HG02884 (cell line): ENCODE results near the gene GALNT2.
A peak's percentile ranks its signal among the peaks of the same experiment; 100 is the strongest.

Source experiments
- ATAC-seq: cut with Tn5 transposase; IDR thresholded peaks from one replicate; pipeline ENCODE4 v1.9.1; 2021; ENCODE audit warnings: mild to moderate bottlenecking, moderate library complexity; ENCODE audit not compliant: unreplicated experiment

The GALNT2 gene

DNA sequence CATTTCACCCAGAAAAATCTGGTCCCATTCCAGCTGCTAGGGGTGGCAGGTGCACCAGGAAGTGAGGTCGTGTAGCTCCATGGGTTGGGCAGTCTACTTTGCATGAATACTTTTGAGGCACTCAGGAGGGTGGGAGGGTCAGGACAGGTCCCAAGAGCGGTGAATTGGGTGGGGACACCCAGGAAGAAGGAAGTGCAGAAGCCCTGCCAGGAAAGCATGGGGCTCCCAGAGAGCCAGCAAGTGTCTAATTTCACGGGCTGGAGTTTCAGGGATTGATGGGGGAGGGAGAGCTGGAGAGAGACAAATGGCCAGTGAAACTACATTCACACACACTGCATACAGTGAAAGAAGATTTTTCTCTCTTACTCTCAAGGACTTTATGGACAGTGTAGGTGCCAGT lies 137.8 kb downstream of the GALNT2 start:
- no peak for ATAC-seq

DNA sequence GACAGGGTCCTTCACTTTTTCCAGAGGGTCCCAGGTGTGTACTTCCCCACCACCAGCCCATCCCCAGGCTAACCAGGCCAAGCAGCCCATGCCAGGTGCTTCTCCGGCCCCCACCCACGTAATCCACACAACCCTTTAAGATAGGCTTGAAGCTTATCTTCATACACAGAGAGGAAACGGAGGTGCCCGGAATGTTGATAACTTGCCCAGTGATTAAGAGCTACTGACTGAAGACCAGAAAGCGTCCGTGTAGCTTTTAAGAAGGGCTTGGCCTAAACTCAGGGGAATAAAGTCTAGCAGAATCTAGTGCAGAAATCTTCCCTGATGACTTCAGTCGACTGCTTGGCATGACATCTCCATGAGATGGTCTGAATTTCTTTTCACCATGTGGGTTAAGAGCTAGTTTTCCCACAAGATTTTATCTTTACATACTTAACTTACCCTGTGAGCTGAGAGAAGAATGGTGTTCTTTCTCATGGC lies 138.7 kb downstream of the GALNT2 start:
- no peak for ATAC-seq

DNA sequence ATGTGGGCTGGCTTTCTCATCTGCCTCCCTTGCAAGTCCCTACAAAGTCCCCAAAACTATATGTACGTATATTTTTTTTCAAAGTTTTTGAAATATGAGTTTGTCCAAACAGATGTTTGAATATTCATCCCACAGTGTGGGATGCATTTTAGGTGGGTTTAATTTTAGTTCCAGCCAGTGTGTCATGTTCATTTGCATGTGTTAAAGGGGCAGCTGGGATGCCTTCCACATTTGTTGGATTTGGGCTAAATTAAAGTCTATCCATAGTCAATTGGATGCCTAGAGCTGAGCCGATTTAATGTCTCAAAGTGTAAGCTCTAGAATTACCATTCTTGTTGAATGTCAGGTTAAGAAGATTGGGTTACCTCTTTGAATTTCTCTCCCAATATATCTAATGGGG lies 139.2 kb downstream of the GALNT2 start:
- no peak for ATAC-seq

DNA sequence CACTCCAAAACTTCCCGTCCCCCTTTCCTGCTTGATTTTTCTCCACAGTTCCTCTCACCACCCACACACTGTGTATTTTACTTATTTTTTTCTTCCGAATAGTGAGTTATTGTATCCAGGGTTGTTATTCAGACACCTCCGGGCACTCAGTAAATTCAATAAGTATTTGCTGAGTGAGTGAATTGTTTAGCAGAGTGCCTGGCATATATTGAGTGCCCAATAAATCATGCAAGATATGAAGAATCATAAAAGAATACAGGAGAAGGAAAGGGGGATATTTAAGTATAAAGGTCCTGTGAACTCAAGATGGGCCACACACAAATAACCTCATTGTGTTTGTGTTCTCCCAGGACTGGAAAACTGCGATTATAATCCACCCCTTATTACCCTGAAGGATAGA lies 139.9 kb downstream of the GALNT2 start:
- no peak for ATAC-seq

DNA sequence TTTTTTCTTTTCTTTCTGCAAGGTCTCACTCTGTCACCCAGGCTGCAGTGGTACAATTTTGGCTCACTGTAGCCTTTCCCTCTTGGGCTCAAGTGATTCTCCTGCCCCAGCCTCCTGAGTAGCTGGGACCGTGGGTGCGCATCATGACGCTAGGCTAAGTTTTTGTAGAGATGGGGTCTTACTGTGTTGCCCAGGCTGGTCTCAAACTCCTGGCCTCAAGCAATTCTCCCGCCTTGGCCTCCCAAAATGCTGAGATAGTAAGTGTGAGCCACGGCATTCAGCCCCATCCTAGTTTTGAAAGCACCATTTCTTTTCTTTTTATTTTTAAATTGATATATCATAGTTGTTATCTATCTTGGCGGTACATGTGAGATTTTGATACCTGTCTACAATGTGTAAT lies 140.6 kb downstream of the GALNT2 start:
- no peak for ATAC-seq

DNA sequence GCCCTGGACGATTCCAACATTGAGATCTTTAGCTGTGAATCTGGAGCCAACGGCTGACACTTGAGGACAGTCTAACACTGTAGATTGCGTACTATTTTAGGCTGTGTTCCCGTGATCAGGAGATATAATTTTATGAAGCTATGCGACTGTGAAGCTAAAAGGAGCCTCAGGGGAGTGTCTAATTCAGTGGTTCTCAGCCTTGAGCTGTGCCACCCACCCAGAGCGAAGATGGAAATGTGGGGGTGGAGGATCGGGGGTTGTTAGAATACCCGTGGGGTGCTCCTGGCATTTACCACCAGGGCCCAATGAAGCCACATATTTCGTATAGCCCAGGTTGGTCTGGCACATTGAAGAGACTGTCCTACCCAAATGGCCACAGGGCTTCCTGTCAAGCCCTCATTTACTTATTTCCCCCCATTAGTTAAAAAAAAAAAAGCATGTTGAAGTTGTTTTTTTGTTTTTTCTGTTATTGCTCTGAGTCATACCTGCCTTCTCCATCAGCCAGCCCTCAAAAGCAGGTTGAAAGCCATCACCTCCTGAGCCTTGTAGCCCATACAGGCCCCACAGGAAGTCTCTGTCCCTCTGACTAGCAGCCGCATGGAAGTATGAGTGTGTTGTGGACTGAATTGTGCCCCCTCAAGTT lies 141.7 kb downstream of the GALNT2 start:
- no peak for ATAC-seq

DNA sequence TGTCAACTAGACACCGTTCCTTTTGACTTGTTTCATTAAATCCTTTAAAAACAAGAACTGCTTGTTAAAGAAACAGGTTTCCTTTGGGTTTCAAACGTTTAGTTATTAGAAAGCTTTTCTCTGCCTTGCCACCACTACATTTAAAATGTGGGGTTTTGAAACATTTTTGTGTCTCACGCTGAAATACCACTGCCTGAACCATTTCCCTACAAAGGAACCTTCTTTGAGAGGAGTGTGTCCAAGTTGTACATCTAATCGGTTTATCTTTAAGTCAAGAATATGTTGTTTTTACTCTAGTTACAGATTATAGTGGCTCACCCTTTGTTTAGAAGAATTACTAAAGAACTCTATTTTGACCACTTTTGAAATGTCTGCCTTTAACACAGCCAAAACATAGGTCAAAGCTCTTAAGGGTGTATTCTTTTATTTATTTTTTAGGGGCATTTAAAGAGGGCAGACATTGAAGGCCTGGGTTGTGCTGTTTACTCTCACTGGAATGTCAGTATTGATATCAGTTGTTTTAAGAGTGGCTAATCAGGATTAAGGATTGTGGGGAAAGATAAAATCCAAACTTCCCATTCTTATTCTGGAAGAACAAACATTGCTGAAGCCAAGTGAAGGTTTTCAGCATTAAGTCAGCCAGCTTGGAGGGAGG lies 143.4 kb downstream of the GALNT2 start:
- ATAC-seq, result no peak

DNA sequence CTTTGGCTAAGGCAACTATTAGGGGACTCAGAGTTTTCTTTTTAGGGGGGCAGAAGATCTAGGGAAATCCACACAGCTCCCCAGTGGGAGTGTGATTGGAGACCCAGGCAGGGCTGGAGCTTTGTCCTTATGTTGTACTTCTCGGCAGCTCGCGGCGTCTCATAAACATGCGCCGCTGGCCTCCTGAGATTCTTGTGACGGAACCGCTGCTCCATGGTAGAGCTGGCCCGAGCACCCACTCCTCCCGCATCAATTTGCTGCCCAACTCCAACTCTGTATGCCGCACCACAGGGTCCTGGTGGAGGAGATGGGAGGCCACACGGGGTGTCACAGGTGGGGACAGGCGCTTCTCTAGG lies 143.9 kb downstream of the GALNT2 start:
- ATAC-seq, result no peak

DNA sequence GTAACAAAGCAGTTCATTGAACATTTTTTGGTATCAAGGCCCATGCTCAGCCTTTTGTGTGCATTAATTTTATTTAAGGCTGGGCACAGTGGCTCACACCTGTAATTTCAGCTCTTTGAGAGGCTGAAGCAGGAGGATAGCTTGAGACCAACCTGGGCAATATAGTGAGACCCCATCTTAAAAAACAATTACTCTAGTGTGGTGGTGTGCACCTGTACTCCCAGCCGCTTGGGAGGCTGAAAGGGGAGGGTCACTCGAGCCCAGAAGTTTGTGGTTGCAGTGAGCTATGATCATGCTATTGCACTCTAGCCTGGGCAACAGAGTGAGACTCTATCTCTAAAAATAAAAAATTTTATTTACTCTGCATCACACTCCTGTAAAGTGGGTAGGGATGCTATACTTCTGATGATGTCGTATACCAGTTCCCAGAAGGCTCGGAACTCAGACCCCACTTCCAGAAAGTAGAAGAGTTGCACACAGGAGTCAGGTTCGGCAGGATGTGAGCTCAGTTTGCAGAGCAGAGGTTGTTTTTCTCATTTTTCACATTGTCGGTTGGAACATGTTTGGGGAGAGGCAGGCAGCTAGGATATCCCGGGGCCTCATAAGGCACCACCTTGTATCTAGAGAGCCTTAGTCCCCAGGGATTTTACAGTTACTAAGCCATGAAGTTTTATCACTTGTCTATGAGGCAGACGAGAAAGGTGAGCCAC lies 144.6 kb downstream of the GALNT2 start:
- ATAC-seq, result no peak

DNA sequence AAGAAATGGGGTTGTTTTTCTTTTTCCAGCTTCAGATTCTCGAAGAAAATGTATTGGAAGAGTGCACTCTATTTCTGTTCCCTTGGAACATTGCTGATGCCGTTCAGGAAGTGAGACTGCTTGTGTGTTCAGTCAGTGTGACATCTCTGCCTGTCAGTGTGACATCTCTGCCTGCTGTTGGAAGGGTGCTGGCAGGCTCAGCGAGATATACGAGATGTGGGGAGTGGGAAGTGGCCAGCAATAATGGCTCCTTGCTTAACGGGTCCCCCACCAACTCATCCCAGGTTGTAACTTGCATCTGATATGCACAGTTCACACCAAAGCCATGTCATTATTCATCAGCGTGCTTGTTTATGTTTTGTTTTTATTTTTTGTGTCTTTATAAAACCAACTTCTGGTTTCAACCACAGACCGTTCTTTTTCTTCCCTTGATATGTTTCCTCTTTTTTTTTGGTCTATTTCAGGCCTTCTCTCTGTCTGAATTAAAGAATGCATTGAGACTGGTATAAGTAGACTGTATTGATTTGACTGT lies 145.4 kb downstream of the GALNT2 start:
- peak; percentile 39 for ATAC-seq

DNA sequence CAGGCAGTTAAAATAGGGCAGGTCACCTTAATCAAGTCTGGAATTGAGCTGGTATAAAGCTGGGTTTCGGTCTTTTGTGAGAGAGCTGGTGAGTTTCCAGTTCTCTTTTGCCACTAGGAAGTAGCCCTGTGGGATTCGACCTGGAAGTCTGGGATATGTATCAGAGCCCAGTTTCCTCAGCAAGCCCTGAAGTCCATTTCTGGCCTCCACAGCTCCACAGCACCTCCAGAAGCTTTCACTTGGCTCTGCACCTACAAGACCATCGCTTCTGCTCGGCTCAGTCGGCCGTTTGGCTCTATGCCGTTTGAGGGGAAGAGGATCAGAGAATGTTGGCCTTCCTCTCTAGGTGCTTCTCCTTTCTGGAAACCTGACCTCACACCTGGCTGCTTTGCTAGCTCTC lies 148.0 kb downstream of the GALNT2 start:
- ATAC-seq, result no peak

DNA sequence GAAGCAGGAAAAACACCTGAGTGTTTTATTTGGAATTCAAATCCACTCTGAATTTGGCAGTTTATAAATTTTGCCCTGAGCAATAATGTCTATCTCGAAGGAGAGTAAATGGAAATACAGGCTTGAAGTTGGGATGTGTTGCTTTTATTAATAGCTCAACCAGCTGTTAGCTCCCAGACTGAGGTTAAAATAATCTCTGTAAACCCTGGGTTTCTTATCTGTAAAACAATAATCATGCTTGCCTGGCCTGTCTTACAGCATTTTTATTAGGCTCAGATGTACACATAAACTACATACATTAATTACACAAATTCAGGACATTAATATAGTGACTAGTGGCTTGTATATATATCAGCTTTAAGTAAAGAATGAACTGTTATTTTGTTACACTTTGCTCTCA lies 148.5 kb downstream of the GALNT2 start:
- ATAC-seq, result no peak

DNA sequence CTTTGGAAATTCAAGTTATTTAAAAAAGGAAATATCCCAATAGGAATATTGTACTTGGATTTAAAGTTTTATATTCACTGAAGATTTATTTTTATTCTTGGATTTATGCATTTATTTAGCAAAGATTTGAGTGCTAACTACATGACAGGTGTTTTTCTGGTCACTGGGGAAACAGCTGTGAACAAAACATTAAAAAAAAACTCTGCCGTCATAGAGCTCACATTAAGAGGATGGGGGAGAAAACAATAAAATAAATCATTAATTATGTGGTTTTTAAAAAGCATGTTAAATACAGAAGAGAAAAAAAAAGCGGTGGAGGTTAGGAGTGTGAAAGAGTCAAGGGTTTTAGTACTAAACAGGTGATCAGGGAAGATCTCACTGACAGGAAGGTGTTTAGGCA lies 149.9 kb downstream of the GALNT2 start:
- ATAC-seq, result no peak

DNA sequence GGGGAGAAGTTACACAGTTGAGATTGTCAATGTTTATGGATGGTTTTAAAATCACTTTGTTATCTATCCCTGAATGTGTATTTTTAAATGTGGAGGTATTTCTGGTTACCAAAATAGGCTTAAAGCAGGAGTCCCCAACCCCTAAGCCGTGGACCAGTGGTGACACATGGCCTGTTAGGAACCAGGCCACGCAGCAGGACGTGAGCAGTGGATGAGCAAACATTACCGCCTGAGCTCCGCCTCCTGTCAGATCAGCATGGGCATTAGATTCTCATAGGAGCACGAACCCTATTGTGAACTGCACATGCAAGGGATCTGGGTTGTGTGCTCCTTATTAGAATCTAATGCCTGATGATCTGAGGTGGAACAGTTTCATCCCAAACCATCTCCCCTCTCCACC lies 151.6 kb downstream of the GALNT2 start:
- no peak for ATAC-seq

DNA sequence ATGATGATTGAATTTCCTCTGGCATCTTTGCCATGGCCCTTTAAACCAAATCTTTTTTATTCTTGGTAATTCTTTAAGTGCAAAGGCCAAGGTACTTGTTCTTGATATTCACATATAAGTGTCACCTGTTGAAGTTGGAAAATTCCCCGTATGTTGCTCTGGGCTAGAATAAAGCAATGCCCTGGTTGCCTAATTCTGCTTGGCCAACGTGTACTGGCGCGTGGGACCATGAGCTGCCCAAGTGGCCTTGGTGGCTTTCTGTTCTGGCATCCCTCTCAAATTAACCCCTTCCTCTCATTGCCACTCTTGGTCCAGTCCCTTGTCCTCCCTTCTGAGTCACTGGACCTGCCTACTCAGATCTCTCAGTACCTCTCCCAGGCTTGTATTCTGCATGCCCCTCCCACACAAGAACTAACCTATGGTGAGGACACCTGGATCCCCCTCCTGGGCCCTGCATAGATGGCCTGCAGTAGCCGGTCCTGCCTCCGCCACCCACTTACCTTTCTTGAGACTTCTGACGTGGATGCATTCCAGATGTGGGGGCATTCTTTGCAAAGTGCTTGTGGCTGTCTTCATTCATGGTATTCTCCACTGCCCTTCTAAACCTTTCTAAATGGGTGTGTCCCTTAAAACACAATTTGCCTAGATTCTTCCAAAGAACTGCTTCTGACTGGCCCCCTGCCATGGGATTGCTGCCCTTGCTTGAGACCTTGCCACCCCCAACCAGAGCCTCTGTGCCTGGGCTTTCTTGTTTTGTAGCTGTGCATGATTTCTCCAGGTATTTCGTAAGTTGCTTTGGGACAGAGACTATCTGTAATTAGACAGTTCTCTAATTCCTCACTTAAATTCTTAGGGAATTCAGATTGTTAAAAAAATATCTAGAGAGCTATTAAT lies 152.4 kb downstream of the GALNT2 start:
- ATAC-seq, result no peak

DNA sequence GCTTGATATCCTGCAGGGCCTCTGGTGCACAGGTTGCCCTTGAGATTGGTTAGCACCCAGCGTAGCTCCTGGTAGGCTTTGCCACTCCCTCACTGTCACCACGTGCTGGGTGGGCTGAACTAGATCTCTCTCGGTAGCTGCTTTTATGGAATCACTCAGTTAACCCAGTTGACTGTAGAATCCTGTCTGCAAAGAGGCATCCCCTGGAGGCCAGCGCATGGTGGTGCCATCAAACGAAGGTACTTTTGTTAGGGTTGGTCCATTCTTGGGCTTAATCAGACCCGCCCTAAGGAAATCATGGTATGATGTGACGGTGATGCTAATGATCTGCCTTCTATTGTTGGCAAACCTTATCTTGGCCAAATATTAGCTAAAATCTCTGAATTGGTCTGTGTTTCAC lies 153.4 kb downstream of the GALNT2 start:
- no peak for ATAC-seq

DNA sequence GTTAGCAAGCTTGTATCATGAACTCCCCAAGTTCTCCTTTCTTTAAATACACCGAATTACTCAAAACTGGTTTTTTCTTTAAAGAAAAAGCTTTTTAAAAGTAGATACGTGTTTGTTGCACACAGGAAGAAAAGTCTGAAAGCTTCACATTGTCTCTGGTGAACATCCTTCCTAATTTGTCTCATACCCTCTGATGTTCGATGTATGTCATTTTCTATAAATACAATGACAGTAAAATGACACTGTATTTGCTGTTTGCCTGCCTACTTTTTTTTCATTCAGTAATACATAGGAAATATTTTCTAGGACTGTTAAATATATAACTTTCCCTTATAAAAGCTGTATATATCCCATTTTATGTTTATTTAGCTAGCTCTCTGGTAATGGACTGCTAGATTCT lies 153.9 kb downstream of the GALNT2 start:
- ATAC-seq, result no peak

DNA sequence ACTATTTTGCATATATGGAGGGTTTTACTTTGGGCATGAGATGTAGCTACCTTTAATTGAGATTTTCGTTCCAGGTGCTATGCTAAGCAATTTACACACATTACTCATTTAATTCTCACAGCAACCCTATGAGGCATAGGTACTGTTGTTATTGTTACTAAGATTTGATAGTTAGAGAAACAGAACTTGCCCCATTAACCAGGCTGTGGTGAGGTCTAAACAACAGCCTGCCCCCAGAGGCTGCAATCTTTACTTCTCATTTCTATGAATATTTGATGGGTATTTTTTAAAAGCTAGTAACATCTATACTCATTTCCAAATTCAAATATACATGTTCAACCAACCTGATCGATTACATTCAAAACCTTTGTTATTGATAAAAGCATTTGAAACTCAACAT lies 155.6 kb downstream of the GALNT2 start:
- ATAC-seq, result no peak

DNA sequence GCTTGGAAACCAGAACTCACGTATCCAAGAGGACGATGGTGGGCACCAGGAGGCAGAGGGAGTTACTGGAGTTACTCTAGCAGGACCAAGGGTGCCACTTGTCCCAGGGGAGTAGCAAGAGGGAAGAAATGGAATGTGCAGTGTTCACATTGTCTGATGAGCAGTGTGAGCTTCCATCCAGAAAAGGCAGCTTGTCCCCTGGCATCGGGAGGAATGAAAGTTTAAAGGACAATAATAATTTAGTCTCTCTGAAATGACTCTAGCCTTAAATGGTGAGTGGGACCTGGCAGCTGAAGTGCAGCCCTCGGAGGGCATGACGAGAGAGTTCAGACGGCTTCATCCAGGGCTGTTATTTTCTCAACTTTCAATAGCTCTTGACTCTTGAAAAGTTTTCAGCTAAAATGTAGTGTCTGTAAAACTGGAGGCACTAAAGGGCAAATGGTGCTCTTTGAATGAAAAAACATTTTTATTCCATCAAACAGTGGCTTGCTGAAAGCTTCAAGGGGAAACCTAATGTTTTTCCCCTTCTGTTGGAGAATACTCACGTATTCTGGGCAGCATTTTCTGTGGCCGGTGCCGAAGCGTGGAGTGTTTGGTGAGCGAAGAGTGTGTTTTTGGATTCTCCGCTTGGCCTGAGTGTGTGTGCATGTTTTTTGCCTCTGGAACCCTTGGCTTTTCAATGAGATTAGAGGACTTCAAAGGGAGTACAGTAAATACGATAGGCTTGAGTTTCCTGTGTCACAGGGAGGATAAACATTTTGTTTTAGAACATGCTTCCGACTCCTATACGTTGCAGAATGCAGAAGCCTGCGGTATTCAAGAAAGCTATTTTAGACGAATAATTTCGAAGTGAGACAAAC lies 157.3 kb downstream of the GALNT2 start:
- ATAC-seq, result no peak
